Measurements from ENCODE around the gene LMO1. TPM values are rescaled to one million over a fixed set of nuclear protein-coding genes. Genes with fewer than 3 reads are reported as not detected.

LMO1 gene
- total and polyA plus RNA-seq, 10 donors = 0.17 to 1.0 (median 0.57) TPM; not detected in 5

GRCh38 chr11:8231979-8232378 is 31.7 kb downstream of the LMO1 start:
- TF ChIP-seq POLR2AphosphoS5 (IDR thresholded peaks at IDR 0.05) (no peak), CTCF (IDR thresholded peaks at IDR 0.05 in 8 of 11, conservative IDR thresholded peaks at IDR 0.05 in 3 of 11) (no peak), POLR2A (IDR thresholded peaks at IDR 0.05) (no peak)
- 79 to 91% (median 82%) methylated on average over 5 of the region's 5 CpGs for WGBS, 5 donors
- no peak overlapping the region for H3K27ac ChIP-seq
- H3K4me1 ChIP-seq = peaks cover 0 to 15% (median 6%) of the 10 kb centered on the region in 6 donors
- H3K36me3 ChIP-seq = no peaks in the 10 kb centered on the region
- no peaks in the 10 kb centered on the region for H3K9me3 ChIP-seq
- no peak overlapping the region for H3K4me3 ChIP-seq
- intact Hi-C loops (cut with DNase I; ENCODE audit: low total_unique reads) = no loop called here
- DNase-seq = peak; percentile 61
- H3K27me3 ChIP-seq (replicated peaks in 1 of 7) = no peaks in the 10 kb centered on the region

GRCh38 chr11:8230921-8231847 is 32.5 kb downstream of the LMO1 start:
- Histone ChIP-seq H3K36me3 (no peaks in the 10 kb centered on the region), H3K9me3 (no peaks in the 10 kb centered on the region), H3K27me3 (replicated peaks in 1 of 7) (no peaks in the 10 kb centered on the region), H3K27ac (no peak overlapping the region), H3K4me1 (peaks cover 0 to 15% (median 6%) of the 10 kb centered on the region in 6 donors), H3K4me3 (no peak overlapping the region)
- no peak for TF ChIP-seq CTCF (IDR thresholded peaks at IDR 0.05 in 8 of 11, conservative IDR thresholded peaks at IDR 0.05 in 3 of 11)
- TF ChIP-seq POLR2AphosphoS5 (IDR thresholded peaks at IDR 0.05) = no peak
- no peak for TF ChIP-seq POLR2A (IDR thresholded peaks at IDR 0.05)
- intact Hi-C loops (cut with DNase I; ENCODE audit: low total_unique reads) = no loop called here
- 80 to 91% (median 89%) methylated on average over 16 to 21 of the region's 21 CpGs for WGBS, 5 donors
- peak; percentile 71 for DNase-seq

GRCh38 chr11:8230178-8230859 is 33.4 kb downstream of the LMO1 start:
- no peaks in the 10 kb centered on the region for H3K36me3 ChIP-seq
- no peak overlapping the region for H3K27ac ChIP-seq
- intact Hi-C loops (cut with DNase I; ENCODE audit: low total_unique reads) = no loop called here
- H3K9me3 ChIP-seq = no peaks in the 10 kb centered on the region
- WGBS, 5 donors = 91 to 96% (median 93%) methylated on average over 14 to 22 of the region's 22 CpGs
- peak; percentile 67 for DNase-seq
- TF ChIP-seq POLR2AphosphoS5 (IDR thresholded peaks at IDR 0.05) = no peak
- no peak for TF ChIP-seq POLR2A (IDR thresholded peaks at IDR 0.05)
- no peak for TF ChIP-seq CTCF (IDR thresholded peaks at IDR 0.05 in 8 of 11, conservative IDR thresholded peaks at IDR 0.05 in 3 of 11)
- no peaks in the 10 kb centered on the region for H3K27me3 ChIP-seq (replicated peaks in 1 of 7)
- no peak overlapping the region for H3K4me3 ChIP-seq
- peaks cover 0 to 16% (median 6%) of the 10 kb centered on the region in 6 donors for H3K4me1 ChIP-seq
